ENCODE measurements around the gene SARS2. TPM values are rescaled to one million over a fixed set of nuclear protein-coding genes. Genes with fewer than 3 reads are reported as not detected.

SARS2 gene
- total RNA-seq, 1 donor from 2014 or later: 32.3 TPM

- no peak for DNase-seq (ENCODE audit: extremely low spot score, unreplicated experiment)
- H3K27ac Mint-ChIP-seq: peak overlapping the region; percentile 46
- peaks cover 6% of the 10 kb centered on the region for H3K36me3 Mint-ChIP-seq
- no peak overlapping the region for H3K4me3 Mint-ChIP-seq
- peaks cover 5% of the 10 kb centered on the region for H3K4me1 Mint-ChIP-seq (ENCODE audit: unreplicated experiment)
- TF ChIP-seq, protein P1, sequence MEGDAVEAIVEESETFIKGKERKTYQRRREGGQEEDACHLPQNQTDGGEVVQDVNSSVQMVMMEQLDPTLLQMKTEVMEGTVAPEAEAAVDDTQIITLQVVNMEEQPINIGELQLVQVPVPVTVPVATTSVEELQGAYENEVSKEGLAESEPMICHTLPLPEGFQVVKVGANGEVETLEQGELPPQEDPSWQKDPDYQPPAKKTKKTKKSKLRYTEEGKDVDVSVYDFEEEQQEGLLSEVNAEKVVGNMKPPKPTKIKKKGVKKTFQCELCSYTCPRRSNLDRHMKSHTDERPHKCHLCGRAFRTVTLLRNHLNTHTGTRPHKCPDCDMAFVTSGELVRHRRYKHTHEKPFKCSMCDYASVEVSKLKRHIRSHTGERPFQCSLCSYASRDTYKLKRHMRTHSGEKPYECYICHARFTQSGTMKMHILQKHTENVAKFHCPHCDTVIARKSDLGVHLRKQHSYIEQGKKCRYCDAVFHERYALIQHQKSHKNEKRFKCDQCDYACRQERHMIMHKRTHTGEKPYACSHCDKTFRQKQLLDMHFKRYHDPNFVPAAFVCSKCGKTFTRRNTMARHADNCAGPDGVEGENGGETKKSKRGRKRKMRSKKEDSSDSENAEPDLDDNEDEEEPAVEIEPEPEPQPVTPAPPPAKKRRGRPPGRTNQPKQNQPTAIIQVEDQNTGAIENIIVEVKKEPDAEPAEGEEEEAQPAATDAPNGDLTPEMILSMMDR (conservative IDR thresholded peaks at IDR 0.05): no peak
- no peaks in the 10 kb centered on the region for H3K9me3 Mint-ChIP-seq
- H3K27me3 Mint-ChIP-seq: no peaks in the 10 kb centered on the region
Observed at GRCh38 chr19:38904581-38905539, 25.7 kb downstream of the SARS2 start.

GRCh38 chr19:38901683-38902082 lies 28.9 kb downstream of the SARS2 start:
- TF ChIP-seq, protein P1 (conservative IDR thresholded peaks at IDR 0.05): no peak
- no peak for DNase-seq (ENCODE audit: extremely low spot score, unreplicated experiment)
- no peaks in the 10 kb centered on the region for H3K9me3 Mint-ChIP-seq
- peaks cover 3% of the 10 kb centered on the region for H3K36me3 Mint-ChIP-seq
- H3K4me3 Mint-ChIP-seq: peak overlapping the region; percentile 16
- no peaks in the 10 kb centered on the region for H3K27me3 Mint-ChIP-seq
- peaks cover 12% of the 10 kb centered on the region for H3K4me1 Mint-ChIP-seq (ENCODE audit: unreplicated experiment)
- no peak overlapping the region for H3K27ac Mint-ChIP-seq

DNA sequence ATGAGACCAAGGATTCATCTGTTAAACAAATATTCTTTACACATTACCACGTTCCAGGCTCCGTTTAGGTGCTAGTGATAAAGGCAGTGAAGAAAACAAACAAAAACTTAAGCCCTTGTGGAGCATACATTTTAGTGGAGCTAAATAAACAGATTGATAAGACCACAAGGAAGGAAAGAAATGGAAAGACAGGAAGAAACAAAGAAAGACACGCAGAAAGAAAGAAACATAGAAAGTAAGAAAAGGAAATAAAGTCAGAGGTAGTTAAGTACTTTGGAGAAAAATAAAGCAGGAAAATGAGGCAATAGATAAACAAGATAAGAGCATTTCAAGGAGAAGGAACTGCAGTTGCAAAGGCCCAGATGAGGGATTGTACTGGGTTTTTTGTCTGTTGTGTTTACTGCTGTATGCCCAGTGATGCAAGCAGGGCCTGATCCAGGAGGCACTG lies 29.8 kb downstream of the SARS2 start:
- no peaks in the 10 kb centered on the region for H3K27me3 Mint-ChIP-seq
- H3K9me3 Mint-ChIP-seq: no peaks in the 10 kb centered on the region
- peaks cover 3% of the 10 kb centered on the region for H3K36me3 Mint-ChIP-seq
- DNase-seq (ENCODE audit: extremely low spot score, unreplicated experiment): no peak
- TF ChIP-seq, protein P1 (conservative IDR thresholded peaks at IDR 0.05): no peak
- peak overlapping the region; percentile 97 for H3K27ac Mint-ChIP-seq
- H3K4me1 Mint-ChIP-seq (ENCODE audit: unreplicated experiment): peaks cover 12% of the 10 kb centered on the region
- H3K4me3 Mint-ChIP-seq: peak overlapping the region; percentile 96

DNA sequence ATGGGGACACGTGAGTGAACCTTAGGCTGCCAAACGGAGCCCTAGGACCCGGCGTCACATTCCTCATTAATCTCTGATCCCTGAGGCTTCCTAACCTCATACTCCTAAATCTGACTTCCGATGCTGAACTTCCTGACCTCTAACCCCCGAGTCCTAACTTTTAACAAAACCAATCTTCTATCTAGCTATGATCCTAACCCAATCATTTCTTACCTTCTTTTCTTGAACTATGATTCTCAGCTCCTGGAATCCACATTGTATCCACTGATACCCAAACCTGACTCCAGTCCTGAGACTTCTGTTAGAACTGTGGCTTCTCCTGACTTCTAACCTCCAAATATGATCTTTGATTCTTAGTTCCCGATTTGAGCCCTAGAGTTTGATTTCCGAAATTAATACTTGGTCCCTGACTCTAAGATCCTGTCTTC lies 30.3 kb downstream of the SARS2 start:
- Mint-ChIP-seq H3K4me3 (peak overlapping the region; percentile 96), H3K36me3 (peaks cover 3% of the 10 kb centered on the region), H3K27me3 (no peaks in the 10 kb centered on the region), H3K27ac (peak overlapping the region; percentile 97), H3K9me3 (no peaks in the 10 kb centered on the region), H3K4me1 (ENCODE audit: unreplicated experiment) (peaks cover 12% of the 10 kb centered on the region)
- DNase-seq (ENCODE audit: extremely low spot score, unreplicated experiment): no peak
- TF ChIP-seq, protein P1 (conservative IDR thresholded peaks at IDR 0.05): no peak

- Mint-ChIP-seq H3K4me3 (peak within 1 kb of the TSS; percentile 96), H3K9me3 (no peaks in the 10 kb centered on the region), H3K36me3 (peaks cover 3% of the 10 kb centered on the region), H3K4me1 (ENCODE audit: unreplicated experiment) (peaks cover 12% of the 10 kb centered on the region), H3K27ac (peak within 1 kb of the TSS; percentile 97), H3K27me3 (no peaks in the 10 kb centered on the region)
- TF ChIP-seq, protein P1 (conservative IDR thresholded peaks at IDR 0.05): no peak
- peak; percentile 96 for DNase-seq (ENCODE audit: extremely low spot score, unreplicated experiment)
Observed at GRCh38 chr19:38899447-38900201, 30.9 kb downstream of the SARS2 start, which contains the start of the genes NFKBIB and SIRT2. NFKBIB (plus strand) TSS chr19:38899969; CDS start chr19:38900033, 64 bp downstream. SIRT2 (minus strand) TSS chr19:38899618; CDS start chr19:38899521, 97 bp downstream.
